HepG2 (cell line): ENCODE measurements around the gene ATG13. TPM values are rescaled to one million over a fixed set of nuclear protein-coding genes. Genes with fewer than 3 reads are reported as not detected.

Source experiments
- AGO1 ChIP-seq: fragments of 200-400 bp; formaldehyde crosslinking; IDR thresholded peaks from 2 replicates; pipeline ENCODE4 v1.6.1; 2017; ENCODE audit warnings: mild to moderate bottlenecking, low read depth, low read length, moderate library complexity; ENCODE audit not compliant: poor library complexity, severe bottlenecking
- ATF1 ChIP-seq: IDR thresholded peaks from 2 replicates; pipeline ENCODE4 v1.6.1; 2016; ENCODE audit warnings: mild to moderate bottlenecking, control low read depth
- CBX5 ChIP-seq: sonication (generic); formaldehyde crosslinking; IDR thresholded peaks from 2 replicates; pipeline ENCODE4 v1.4.0; 2020; ENCODE audit warnings: missing genetic modification reagents, borderline replicate concordance
- HCFC1 ChIP-seq: fragments of 150-350 bp; IDR thresholded peaks from 2 replicates; pipeline ENCODE4 v1.6.1; 2014; ENCODE audit warnings: low read depth, low read length
- MAFG ChIP-seq: sonication (generic); formaldehyde crosslinking; IDR thresholded peaks from 2 replicates; pipeline ENCODE4 v1.5.1; 2020; ENCODE audit warnings: mild to moderate bottlenecking, missing genetic modification reagents
- NFE2L1 ChIP-seq: sonication (generic); formaldehyde crosslinking; IDR thresholded peaks from 2 replicates; pipeline ENCODE4 v1.4.0; 2020; ENCODE audit warnings: missing genetic modification reagents, mild to moderate bottlenecking, borderline replicate concordance
- SKI ChIP-seq: fragments of 450-650 bp; IDR thresholded peaks from one replicate; pipeline ENCODE4 v1.6.1; 2018; ENCODE audit warnings: mild to moderate bottlenecking; ENCODE audit not compliant: partially characterized antibody
- SRSF4 ChIP-seq: fragments of 200-400 bp; formaldehyde crosslinking; IDR thresholded peaks from one replicate; pipeline ENCODE4 v1.6.1; 2018; ENCODE audit warnings: mild to moderate bottlenecking, low read depth, low read length, moderate library complexity; ENCODE audit not compliant: poor library complexity, severe bottlenecking
- TOPORS ChIP-seq: sonication (generic); formaldehyde crosslinking; IDR thresholded peaks from 2 replicates; pipeline ENCODE4 v1.8.0; 2023; ENCODE audit warnings: mild to moderate bottlenecking, missing genetic modification reagents
- ZBTB40 ChIP-seq, 2 experiments: fragments of 450-650 bp in 1 of 2; sonication (generic) in 1 of 2; formaldehyde crosslinking in 1 of 2; IDR thresholded peaks; 2 replicates each; pipeline versions ENCODE4 v1.6.1 to v1.8.0; 2016 to 2022; ENCODE audit warnings: antibody characterized with exemption in 1 of 2, mild to moderate bottlenecking in 1 of 2, missing genetic modification reagents in 1 of 2
- ZBTB8A ChIP-seq: sonication (generic); formaldehyde crosslinking; IDR thresholded peaks from 2 replicates; pipeline ENCODE4 v1.4.0; 2020; ENCODE audit warnings: mild to moderate bottlenecking, low read depth, missing genetic modification reagents, borderline replicate concordance
- ZNF644 ChIP-seq: IDR thresholded peaks from 2 replicates; pipeline ENCODE4 v1.6.1; 2016; ENCODE audit warnings: low read depth
- ZNF652 ChIP-seq: IDR thresholded peaks from 2 replicates; pipeline ENCODE4 v1.6.1; 2016; ENCODE audit warnings: low read depth, borderline replicate concordance
- ZNF670 ChIP-seq: sonication (generic); formaldehyde crosslinking; IDR thresholded peaks from 2 replicates; pipeline ENCODE4 v1.8.0; 2022; ENCODE audit warnings: mild to moderate bottlenecking, missing genetic modification reagents, borderline replicate concordance
- polyA plus RNA-seq, 8 experiments: library from polyadenylated mRNA; depleted of rRNA in 3 of 8; stranded (reverse) in 7 of 8; unstranded in 1 of 8; fragments of >200 nt; fragmentation: Illumina TruSeq in 4 of 8; extraction: Trizol in 4 of 8; gene quantifications; 2 replicates each; pipeline versions ENCODE4 v1.2.1 to v1.2.3, GENCODE V29; 2011 to 2016; ENCODE audit warnings: low read depth in 4 of 8, missing spikeins in 1 of 8, mixed read lengths in 1 of 8; ENCODE audit not compliant: insufficient read depth in 1 of 8
- total RNA-seq, 5 experiments: library from RNA; depleted of rRNA; stranded (reverse); fragments of >200 nt; fragmentation: Illumina TruSeq; extraction: Trizol; gene quantifications; 2 replicates each; pipeline ENCODE4 v1.2.3, GENCODE V29; 2016; ENCODE audit warnings: low read depth in 1 of 5
- TF ChIP-seq, protein P1 (sequence below): sonication (generic); formaldehyde crosslinking; IDR thresholded peaks from 2 replicates; pipeline ENCODE4 v1.5.0; 2020; ENCODE audit warnings: missing genetic modification reagents, mild to moderate bottlenecking, borderline replicate concordance
- TF ChIP-seq, protein P2 (sequence below): sonication (generic); formaldehyde crosslinking; IDR thresholded peaks from 2 replicates; pipeline ENCODE4 v1.8.0; 2022; ENCODE audit warnings: missing genetic modification reagents, mild to moderate bottlenecking, inconsistent platforms, borderline replicate concordance

Gene ATG13
- total and polyA plus RNA-seq, 2 of the 13 experiments (the other 11 are each of a cell fraction or from before 2014, with no cell fraction given) = 55.0 to 77.3 TPM

GRCh38 chr11:46593550-46594373 lies 23.6 kb upstream of the ATG13 start, which contains the start of gene AMBRA1 (continued):
- TF ChIP-seq ZNF644 (peak; percentile 43), ZNF652 (CRISPR knock-in tag) (peak; percentile 87), HCFC1 (peak; percentile 59), ATF1 (CRISPR knock-in tag) (peak; percentile 53), TOPORS (CRISPR knock-in tag) (peak; percentile 72), NFE2L1 (0 out of 2 replicates have a peak, but pooled peaks have one; percentile 24), SRSF4 (no peak), ZBTB40 (IDR thresholded peaks at IDR 0.05) (no peak), ZBTB40 (CRISPR knock-in tag; IDR thresholded peaks at IDR 0.05) (peak; percentile 56; the same call in 1 of the 2 replicates), AGO1 (no peak), MAFG (CRISPR knock-in tag) (no peak), CBX5 (CRISPR knock-in tag) (0 out of 2 replicates have a peak, but pooled peaks have one; percentile 67), ZNF670 (CRISPR knock-in tag) (peak; percentile 77; the same call in 1 of the 2 replicates), ZBTB8A (CRISPR knock-in tag) (no peak), SKI (peak; percentile 61)
- TF ChIP-seq, protein P1, sequence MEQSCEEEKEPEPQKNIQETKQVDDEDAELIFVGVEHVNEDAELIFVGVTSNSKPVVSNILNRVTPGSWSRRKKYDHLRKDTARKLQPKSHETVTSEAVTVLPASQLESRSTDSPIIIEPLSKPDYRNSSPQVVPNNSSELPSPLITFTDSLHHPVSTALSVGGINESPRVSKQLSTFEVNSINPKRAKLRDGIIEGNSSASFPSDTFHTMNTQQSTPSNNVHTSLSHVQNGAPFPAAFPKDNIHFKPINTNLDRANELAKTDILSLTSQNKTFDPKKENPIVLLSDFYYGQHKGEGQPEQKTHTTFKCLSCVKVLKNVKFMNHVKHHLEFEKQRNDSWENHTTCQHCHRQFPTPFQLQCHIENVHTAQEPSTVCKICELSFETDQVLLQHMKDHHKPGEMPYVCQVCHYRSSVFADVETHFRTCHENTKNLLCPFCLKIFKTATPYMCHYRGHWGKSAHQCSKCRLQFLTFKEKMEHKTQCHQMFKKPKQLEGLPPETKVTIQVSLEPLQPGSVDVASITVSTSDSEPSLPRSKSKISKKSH (CRISPR knock-in tag) = peak; percentile 60; the same call in 1 of the 2 replicates
- TF ChIP-seq, protein P2, sequence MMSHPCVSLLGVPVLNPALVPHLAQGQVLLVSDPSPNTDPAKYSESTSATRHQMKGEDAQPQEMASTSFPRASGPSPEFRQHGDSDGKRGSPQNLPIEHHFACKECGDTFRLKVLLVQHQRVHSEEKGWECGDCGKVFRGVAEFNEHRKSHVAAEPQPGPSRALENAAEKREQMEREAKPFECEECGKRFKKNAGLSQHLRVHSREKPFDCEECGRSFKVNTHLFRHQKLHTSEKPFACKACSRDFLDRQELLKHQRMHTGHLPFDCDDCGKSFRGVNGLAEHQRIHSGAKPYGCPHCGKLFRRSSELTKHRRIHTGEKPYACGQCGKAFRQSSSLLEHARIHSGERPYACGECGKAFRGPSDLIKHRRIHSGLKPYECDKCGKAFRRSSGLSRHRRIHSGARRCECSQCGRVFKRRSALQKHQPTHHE (CRISPR knock-in tag) = peak; percentile 79; the same call in 1 of the 2 replicates
